K562 (cell line): ENCODE data around the gene EZH1. TPM values are rescaled to one million over a fixed set of nuclear protein-coding genes. Genes with fewer than 3 reads are reported as not detected.

Experiments
- BRD9 ChIP-seq: fragments of 450-650 bp; IDR thresholded peaks from 2 replicates; pipeline ENCODE4 v1.6.1; 2018; ENCODE audit warnings: low read depth; ENCODE audit not compliant: partially characterized antibody
- CREB1 ChIP-seq, 2 experiments: sonication (generic) in 1 of 2; formaldehyde crosslinking in 1 of 2; IDR thresholded peaks; 2 replicates each; pipeline versions ENCODE4 v1.6.1 to v1.8.0; 2012 to 2022; ENCODE audit warnings: inconsistent platforms in 1 of 2, mild to moderate bottlenecking in 1 of 2, missing genetic modification reagents in 1 of 2, moderate library complexity in 1 of 2
- NFATC3 ChIP-seq: fragments of 450-650 bp; IDR thresholded peaks from 2 replicates; pipeline ENCODE4 v1.6.1; 2017; ENCODE audit warnings: mild to moderate bottlenecking
- RBM15 ChIP-seq: fragments of 200-400 bp; formaldehyde crosslinking; IDR thresholded peaks from 2 replicates; pipeline ENCODE4 v1.6.1; 2018; ENCODE audit warnings: mild to moderate bottlenecking, low read length, moderate library complexity; ENCODE audit not compliant: insufficient read depth
- RBM25 ChIP-seq: fragments of 200-400 bp; formaldehyde crosslinking; IDR thresholded peaks from 2 replicates; pipeline ENCODE4 v1.6.1; 2018; ENCODE audit warnings: low read length, low read depth, moderate library complexity; ENCODE audit not compliant: severe bottlenecking
- RBM39 ChIP-seq: fragments of 200-400 bp; formaldehyde crosslinking; optimal IDR thresholded peaks from 2 replicates; pipeline ENCODE3; 2018; ENCODE audit warnings: low read depth, low read length
- SRSF3 ChIP-seq: fragments of 200-400 bp; formaldehyde crosslinking; IDR thresholded peaks from 2 replicates; pipeline ENCODE4 v1.6.1; 2016; ENCODE audit warnings: mild to moderate bottlenecking, low read length, moderate library complexity; ENCODE audit not compliant: insufficient read depth
- ZNF445 ChIP-seq: fragments of 250-450 bp; sonication (Bioruptor Pico); IDR thresholded peaks from 2 replicates; pipeline ENCODE4 v1.4.0; 2020; ENCODE audit warnings: low read depth, mild to moderate bottlenecking, moderate library complexity
- ZNF586 ChIP-seq: fragments of 450-650 bp; formaldehyde crosslinking; conservative IDR thresholded peaks from 2 replicates; pipeline ENCODE4 v1.4.0; 2020; ENCODE audit warnings: mild to moderate bottlenecking, moderate library complexity
- polyA plus RNA-seq, 8 experiments: library from polyadenylated mRNA; depleted of rRNA in 4 of 8; stranded (reverse) in 5 of 8; unstranded in 3 of 8; fragments of >200 nt; fragmentation: Nextera tagmentation in 2 of 8; fragmentation: Illumina TruSeq in 1 of 8; extraction: Ambion mirVana in 2 of 8; extraction: Trizol in 1 of 8; gene quantifications; 2 replicates each; pipeline versions ENCODE4 v1.2.1 to v1.2.3, GENCODE V29; 2011 to 2014; ENCODE audit warnings: inconsistent platforms in 1 of 8, missing spikeins in 1 of 8
- total RNA-seq, 7 experiments: library from RNA; depleted of rRNA in 6 of 7; stranded (reverse); fragments of >200 nt in 6 of 7; fragmentation: Illumina TruSeq in 2 of 7; extraction: Trizol in 2 of 7; gene quantifications; 2 replicates each; pipeline versions ENCODE4 v1.2.1 to v1.2.3, GENCODE V29; 2011 to 2021; ENCODE audit warnings: low replicate concordance in 1 of 7
- TF ChIP-seq, protein P1 (sequence below): fragments of 250-450 bp; sonication (Bioruptor Pico); IDR thresholded peaks from 2 replicates; pipeline ENCODE4 v1.8.0; 2021; ENCODE audit warnings: moderate library complexity, mild to moderate bottlenecking, inconsistent platforms
- TF ChIP-seq, protein P2 (sequence below): fragments of 250-450 bp; sonication (Bioruptor Pico); IDR thresholded peaks from 2 replicates; pipeline ENCODE4 v1.5.0; 2020; ENCODE audit warnings: mild to moderate bottlenecking, borderline replicate concordance
- TF ChIP-seq, protein P3 (sequence below): fragments of 250-450 bp; sonication (Bioruptor Pico); IDR thresholded peaks from 2 replicates; pipeline ENCODE4 v1.8.0; 2022; ENCODE audit warnings: inconsistent platforms, mild to moderate bottlenecking, moderate library complexity, borderline replicate concordance
- TF ChIP-seq, protein P4 (sequence below): fragments of 250-450 bp; sonication (Bioruptor Pico); IDR thresholded peaks from 2 replicates; pipeline ENCODE4 v1.5.0; 2020; ENCODE audit warnings: mild to moderate bottlenecking
- TF ChIP-seq, protein P5 (sequence below): sonication (generic); formaldehyde crosslinking; IDR thresholded peaks from 2 replicates; pipeline ENCODE4 v1.8.1; 2023; ENCODE audit warnings: missing genetic modification reagents, mild to moderate bottlenecking, borderline replicate concordance

Gene EZH1
- total and polyA plus RNA-seq, 9 of the 15 experiments (the other 6 are each of a cell fraction or from before 2014, with no cell fraction given): 8.6 to 40.8 (median 22.9) TPM

DNA sequence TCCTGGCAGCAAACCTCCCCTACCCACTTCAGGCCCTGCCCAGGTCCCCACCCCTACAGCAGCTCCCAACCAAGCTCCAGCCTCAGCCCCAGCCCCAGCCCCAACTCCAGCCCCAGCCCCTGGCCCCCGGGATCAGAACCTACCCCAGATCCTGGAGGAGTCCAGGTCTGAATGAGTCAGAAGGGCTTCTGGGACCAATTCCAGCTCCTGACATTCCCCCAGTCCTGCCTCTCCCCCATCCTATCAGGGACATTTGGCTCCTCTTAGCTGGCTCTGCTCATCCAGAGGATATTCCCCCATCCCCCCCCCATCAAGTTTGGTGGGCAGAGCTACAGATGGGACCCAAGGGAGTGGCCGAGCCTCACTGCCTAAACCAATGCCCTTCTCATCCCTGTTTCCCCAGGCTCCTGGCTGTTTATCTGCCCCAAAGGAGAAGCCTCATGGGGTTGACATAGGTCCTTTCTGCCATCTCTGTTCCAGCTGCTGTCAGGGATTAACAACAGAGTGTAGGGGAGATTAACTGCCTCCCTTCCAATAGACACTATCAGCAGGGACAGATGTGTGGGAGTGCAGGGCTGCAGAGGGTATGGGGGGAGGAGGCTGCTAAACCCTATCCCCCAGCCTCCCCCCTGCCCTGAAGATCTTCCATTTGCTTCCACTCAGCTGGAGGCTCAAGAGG lies 46.0 kb downstream of the EZH1 start (continued):
- no peak for TF ChIP-seq RBM15
- TF ChIP-seq SRSF3: no peak
- no peak for TF ChIP-seq RBM39
- TF ChIP-seq NFATC3: peak; percentile 78; the same call in 1 of the 2 replicates
- TF ChIP-seq, protein P1, sequence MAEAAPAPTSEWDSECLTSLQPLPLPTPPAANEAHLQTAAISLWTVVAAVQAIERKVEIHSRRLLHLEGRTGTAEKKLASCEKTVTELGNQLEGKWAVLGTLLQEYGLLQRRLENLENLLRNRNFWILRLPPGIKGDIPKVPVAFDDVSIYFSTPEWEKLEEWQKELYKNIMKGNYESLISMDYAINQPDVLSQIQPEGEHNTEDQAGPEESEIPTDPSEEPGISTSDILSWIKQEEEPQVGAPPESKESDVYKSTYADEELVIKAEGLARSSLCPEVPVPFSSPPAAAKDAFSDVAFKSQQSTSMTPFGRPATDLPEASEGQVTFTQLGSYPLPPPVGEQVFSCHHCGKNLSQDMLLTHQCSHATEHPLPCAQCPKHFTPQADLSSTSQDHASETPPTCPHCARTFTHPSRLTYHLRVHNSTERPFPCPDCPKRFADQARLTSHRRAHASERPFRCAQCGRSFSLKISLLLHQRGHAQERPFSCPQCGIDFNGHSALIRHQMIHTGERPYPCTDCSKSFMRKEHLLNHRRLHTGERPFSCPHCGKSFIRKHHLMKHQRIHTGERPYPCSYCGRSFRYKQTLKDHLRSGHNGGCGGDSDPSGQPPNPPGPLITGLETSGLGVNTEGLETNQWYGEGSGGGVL (CRISPR knock-in tag): no peak
- TF ChIP-seq, protein P2, sequence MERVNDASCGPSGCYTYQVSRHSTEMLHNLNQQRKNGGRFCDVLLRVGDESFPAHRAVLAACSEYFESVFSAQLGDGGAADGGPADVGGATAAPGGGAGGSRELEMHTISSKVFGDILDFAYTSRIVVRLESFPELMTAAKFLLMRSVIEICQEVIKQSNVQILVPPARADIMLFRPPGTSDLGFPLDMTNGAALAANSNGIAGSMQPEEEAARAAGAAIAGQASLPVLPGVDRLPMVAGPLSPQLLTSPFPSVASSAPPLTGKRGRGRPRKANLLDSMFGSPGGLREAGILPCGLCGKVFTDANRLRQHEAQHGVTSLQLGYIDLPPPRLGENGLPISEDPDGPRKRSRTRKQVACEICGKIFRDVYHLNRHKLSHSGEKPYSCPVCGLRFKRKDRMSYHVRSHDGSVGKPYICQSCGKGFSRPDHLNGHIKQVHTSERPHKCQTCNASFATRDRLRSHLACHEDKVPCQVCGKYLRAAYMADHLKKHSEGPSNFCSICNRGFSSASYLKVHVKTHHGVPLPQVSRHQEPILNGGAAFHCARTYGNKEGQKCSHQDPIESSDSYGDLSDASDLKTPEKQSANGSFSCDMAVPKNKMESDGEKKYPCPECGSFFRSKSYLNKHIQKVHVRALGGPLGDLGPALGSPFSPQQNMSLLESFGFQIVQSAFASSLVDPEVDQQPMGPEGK: 0 out of 2 replicates have a peak, but pooled peaks have one; percentile 23
- peak; percentile 66 for TF ChIP-seq BRD9
- TF ChIP-seq, protein P3, sequence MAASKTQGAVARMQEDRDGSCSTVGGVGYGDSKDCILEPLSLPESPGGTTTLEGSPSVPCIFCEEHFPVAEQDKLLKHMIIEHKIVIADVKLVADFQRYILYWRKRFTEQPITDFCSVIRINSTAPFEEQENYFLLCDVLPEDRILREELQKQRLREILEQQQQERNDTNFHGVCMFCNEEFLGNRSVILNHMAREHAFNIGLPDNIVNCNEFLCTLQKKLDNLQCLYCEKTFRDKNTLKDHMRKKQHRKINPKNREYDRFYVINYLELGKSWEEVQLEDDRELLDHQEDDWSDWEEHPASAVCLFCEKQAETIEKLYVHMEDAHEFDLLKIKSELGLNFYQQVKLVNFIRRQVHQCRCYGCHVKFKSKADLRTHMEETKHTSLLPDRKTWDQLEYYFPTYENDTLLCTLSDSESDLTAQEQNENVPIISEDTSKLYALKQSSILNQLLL (CRISPR knock-in tag): no peak
- TF ChIP-seq, protein P4, sequence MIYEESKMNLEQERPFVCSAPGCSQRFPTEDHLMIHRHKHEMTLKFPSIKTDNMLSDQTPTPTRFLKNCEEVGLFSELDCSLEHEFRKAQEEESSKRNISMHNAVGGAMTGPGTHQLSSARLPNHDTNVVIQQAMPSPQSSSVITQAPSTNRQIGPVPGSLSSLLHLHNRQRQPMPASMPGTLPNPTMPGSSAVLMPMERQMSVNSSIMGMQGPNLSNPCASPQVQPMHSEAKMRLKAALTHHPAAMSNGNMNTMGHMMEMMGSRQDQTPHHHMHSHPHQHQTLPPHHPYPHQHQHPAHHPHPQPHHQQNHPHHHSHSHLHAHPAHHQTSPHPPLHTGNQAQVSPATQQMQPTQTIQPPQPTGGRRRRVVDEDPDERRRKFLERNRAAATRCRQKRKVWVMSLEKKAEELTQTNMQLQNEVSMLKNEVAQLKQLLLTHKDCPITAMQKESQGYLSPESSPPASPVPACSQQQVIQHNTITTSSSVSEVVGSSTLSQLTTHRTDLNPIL (CRISPR knock-in tag): no peak
- TF ChIP-seq RBM25: no peak
- TF ChIP-seq ZNF445 (CRISPR knock-in tag): peak; percentile 24; the same call in 1 of the 2 replicates
- no peak for TF ChIP-seq ZNF586 (CRISPR knock-in tag)
- TF ChIP-seq CREB1 (IDR thresholded peaks at IDR 0.05): peak; percentile 82
- no peak for TF ChIP-seq CREB1 (CRISPR knock-in tag; IDR thresholded peaks at IDR 0.05)
- TF ChIP-seq, protein P5, sequence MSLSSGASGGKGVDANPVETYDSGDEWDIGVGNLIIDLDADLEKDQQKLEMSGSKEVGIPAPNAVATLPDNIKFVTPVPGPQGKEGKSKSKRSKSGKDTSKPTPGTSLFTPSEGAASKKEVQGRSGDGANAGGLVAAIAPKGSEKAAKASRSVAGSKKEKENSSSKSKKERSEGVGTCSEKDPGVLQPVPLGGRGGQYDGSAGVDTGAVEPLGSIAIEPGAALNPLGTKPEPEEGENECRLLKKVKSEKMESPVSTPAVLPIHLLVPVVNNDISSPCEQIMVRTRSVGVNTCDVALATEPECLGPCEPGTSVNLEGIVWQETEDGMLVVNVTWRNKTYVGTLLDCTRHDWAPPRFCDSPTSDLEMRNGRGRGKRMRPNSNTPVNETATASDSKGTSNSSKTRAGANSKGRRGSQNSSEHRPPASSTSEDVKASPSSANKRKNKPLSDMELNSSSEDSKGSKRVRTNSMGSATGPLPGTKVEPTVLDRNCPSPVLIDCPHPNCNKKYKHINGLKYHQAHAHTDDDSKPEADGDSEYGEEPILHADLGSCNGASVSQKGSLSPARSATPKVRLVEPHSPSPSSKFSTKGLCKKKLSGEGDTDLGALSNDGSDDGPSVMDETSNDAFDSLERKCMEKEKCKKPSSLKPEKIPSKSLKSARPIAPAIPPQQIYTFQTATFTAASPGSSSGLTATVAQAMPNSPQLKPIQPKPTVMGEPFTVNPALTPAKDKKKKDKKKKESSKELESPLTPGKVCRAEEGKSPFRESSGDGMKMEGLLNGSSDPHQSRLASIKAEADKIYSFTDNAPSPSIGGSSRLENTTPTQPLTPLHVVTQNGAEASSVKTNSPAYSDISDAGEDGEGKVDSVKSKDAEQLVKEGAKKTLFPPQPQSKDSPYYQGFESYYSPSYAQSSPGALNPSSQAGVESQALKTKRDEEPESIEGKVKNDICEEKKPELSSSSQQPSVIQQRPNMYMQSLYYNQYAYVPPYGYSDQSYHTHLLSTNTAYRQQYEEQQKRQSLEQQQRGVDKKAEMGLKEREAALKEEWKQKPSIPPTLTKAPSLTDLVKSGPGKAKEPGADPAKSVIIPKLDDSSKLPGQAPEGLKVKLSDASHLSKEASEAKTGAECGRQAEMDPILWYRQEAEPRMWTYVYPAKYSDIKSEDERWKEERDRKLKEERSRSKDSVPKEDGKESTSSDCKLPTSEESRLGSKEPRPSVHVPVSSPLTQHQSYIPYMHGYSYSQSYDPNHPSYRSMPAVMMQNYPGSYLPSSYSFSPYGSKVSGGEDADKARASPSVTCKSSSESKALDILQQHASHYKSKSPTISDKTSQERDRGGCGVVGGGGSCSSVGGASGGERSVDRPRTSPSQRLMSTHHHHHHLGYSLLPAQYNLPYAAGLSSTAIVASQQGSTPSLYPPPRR (CRISPR knock-in tag): peak; percentile 96; the same call in 1 of the 2 replicates
